Neural progenitor cell (in vitro differentiated cells): ENCODE measurements around the gene PTH2.

Source experiments
- CTCF ChIP-seq: fragments of 200-600 bp; sonication (generic); IDR thresholded peaks from 2 replicates; pipeline ENCODE4 v1.5.1; 2017; ENCODE audit warnings: antibody characterized with exemption, mild to moderate bottlenecking
- EZH2 ChIP-seq: fragments of 200-600 bp; sonication (generic); IDR thresholded peaks from 2 replicates; pipeline ENCODE4 v1.6.1; 2017; ENCODE audit warnings: antibody characterized with exemption, mild to moderate bottlenecking, moderate library complexity
- EZH2phosphoT487 ChIP-seq: fragments of 200-600 bp; sonication (generic); IDR thresholded peaks from 2 replicates; pipeline ENCODE4 v1.6.1; 2017; ENCODE audit warnings: antibody characterized with exemption

GRCh38 chr19:49400029-49400428 lies 23.2 kb downstream of the PTH2 start:
- no peak for TF ChIP-seq EZH2
- TF ChIP-seq CTCF: no peak
- no peak for TF ChIP-seq EZH2phosphoT487
